ENCODE data around the gene CRYZL1.

DNA sequence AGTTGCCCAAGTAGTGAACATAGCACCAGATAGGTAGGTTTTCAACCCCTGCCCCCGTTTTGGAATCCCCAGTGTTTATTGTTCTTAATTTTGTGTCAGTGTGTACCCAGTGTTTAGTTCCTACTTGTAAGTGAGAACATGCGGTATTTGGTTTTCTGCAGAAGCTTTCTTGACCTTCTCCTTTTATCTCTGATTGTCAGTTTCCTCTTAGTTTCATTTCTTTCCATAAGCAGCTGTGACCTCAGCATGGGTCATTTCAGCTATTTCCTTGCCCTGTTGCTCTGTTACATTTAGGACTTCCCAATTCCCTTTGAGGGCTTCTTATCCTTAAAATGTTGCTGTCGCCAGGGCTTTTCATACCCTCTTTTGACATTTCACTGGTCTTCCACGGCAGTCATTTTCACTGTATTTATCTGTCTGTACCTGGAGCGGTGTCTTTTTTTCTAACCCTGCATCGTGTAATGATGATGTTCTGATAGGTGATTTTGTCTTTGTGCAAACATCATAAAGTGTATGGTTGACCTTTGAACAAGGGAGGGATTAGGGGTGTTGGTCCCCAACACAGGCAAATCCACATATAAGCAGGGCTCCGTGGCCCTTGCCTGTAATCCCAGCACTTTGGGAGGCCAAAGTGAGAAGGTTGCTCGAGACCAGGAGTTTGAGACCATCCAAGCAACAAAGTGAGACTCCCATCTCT lies 15.7 kb upstream of the CRYZL1 start:
- no peak for TF ChIP-seq POLR2A (IDR thresholded peaks at IDR 0.05)
- no peak for TF ChIP-seq POLR2AphosphoS5 (IDR thresholded peaks at IDR 0.05)
- TF ChIP-seq, protein P1, sequence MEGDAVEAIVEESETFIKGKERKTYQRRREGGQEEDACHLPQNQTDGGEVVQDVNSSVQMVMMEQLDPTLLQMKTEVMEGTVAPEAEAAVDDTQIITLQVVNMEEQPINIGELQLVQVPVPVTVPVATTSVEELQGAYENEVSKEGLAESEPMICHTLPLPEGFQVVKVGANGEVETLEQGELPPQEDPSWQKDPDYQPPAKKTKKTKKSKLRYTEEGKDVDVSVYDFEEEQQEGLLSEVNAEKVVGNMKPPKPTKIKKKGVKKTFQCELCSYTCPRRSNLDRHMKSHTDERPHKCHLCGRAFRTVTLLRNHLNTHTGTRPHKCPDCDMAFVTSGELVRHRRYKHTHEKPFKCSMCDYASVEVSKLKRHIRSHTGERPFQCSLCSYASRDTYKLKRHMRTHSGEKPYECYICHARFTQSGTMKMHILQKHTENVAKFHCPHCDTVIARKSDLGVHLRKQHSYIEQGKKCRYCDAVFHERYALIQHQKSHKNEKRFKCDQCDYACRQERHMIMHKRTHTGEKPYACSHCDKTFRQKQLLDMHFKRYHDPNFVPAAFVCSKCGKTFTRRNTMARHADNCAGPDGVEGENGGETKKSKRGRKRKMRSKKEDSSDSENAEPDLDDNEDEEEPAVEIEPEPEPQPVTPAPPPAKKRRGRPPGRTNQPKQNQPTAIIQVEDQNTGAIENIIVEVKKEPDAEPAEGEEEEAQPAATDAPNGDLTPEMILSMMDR (IDR thresholded peaks at IDR 0.05): no peak
- no peak for TF ChIP-seq EP300 (IDR thresholded peaks at IDR 0.05)
